K562 (cell line): ENCODE data around the gene MKNK1. TPM values are rescaled to one million over a fixed set of nuclear protein-coding genes. Genes with fewer than 3 reads are reported as not detected.

Experiments used
- ATAC-seq: fragments of 200-7000 bp; cut with Tn5 transposase; 3 replicates; pipeline ENCODE4 v1.9.1; 2020; ENCODE audit warnings: moderate library complexity
- BruUV-seq: library from RNA; stranded (reverse); fragments of 400-500 nt; replicated peaks from 2 replicates; lab custom pipeline; 2021; lab: Mats Ljungman, UMichigan
- CTCF ChIA-PET: fragments of 300-600 bp; formaldehyde crosslinking; extraction: SDS; loops from one replicate; lab custom pipeline; 2021; ENCODE audit warnings: low intra/inter-chr PET ratio; lab: Yijun Ruan, JAX
- POLR2A ChIA-PET: fragments of 300-600, 350-650 bp; sonication (Branson Sonifier 250); formaldehyde crosslinking; extraction: SDS; loops from one replicate; lab custom pipeline; 2021; ENCODE audit warnings: antibody characterized with exemption, inconsistent platforms; lab: Yijun Ruan, JAX
- DNase-seq, 4 experiments: peaks; one replicate each; pipeline versions ENCODE4 v3.0.0 to v3.0.0-alpha.2; 2011 to 2018; ENCODE audit warnings: low spot score in 3 of 4, mixed read lengths in 3 of 4; ENCODE audit errors: extremely low read depth in 1 of 4
- FAIRE-seq: peaks from 2 replicates; lab custom pipeline; 2011; peaks lifted over from hg19 to GRCh38; lab: Jason Lieb, UNC
- H2AFZ ChIP-seq: 2 replicates; pipeline ENCODE4 v1.6.0; 2011; ENCODE audit warnings: low read depth, low read length, control low read depth, inconsistent platforms
- H3K27ac ChIP-seq: fragments of 200-600 bp; 3 replicates; pipeline ENCODE4 v1.8.0; 2011; ENCODE audit warnings: low read depth, mild to moderate bottlenecking, control low read depth, inconsistent platforms, low read length, moderate library complexity, mixed read lengths; ENCODE audit errors: extremely low read depth
- H3K27me3 ChIP-seq, 2 experiments: fragments of 300-600 bp in 1 of 2; 2 replicates in 1 of 2; 3 replicates in 1 of 2; pipeline versions ENCODE4 v1.6.0 to v1.8.0; 2011; ENCODE audit warnings: inconsistent platforms in 2 of 2, low read length in 2 of 2, mild to moderate bottlenecking in 1 of 2, mixed read lengths in 1 of 2, moderate library complexity in 1 of 2; ENCODE audit not compliant: control insufficient read depth in 2 of 2, insufficient read depth in 2 of 2
- H3K36me3 ChIP-seq: fragments of 300-600 bp; 3 replicates; pipeline ENCODE4 v1.8.0; 2011; ENCODE audit warnings: mild to moderate bottlenecking, low read length, inconsistent platforms; ENCODE audit not compliant: control insufficient read depth, insufficient read depth
- H3K4me1 ChIP-seq, 2 experiments: fragments of 200-600 bp in 1 of 2; replicated peaks in 1 of 2; 2 replicates in 1 of 2; 3 replicates in 1 of 2; pipeline versions ENCODE4 v1.5.1 to v1.8.0; 2011; ENCODE audit warnings: inconsistent platforms in 2 of 2, low read length in 2 of 2, mild to moderate bottlenecking in 1 of 2, mixed read lengths in 1 of 2, moderate library complexity in 1 of 2; ENCODE audit not compliant: control insufficient read depth in 2 of 2, insufficient read depth in 2 of 2
- H3K4me2 ChIP-seq: 2 replicates; pipeline ENCODE4 v1.6.1; 2011; ENCODE audit warnings: low read length, control low read depth, inconsistent platforms, mixed read lengths; ENCODE audit not compliant: insufficient read depth
- H3K4me3 ChIP-seq: fragments of 200-600 bp; sonication (generic), shearing (Covaris generic); 2 replicates; pipeline ENCODE4 v1.5.1; 2016; ENCODE audit warnings: control low read depth, inconsistent platforms
- H3K79me2 ChIP-seq: fragments of 200-600 bp; 3 replicates; pipeline ENCODE4 v1.8.0; 2011; ENCODE audit warnings: low read length, inconsistent platforms; ENCODE audit not compliant: control insufficient read depth, insufficient read depth
- H3K9ac ChIP-seq, 2 experiments: 2 replicates each; pipeline versions ENCODE4 v1.6.0 to v1.6.1; 2011; ENCODE audit warnings: low read depth in 2 of 2, low read length in 2 of 2, control low read depth in 1 of 2, inconsistent platforms in 1 of 2, mild to moderate bottlenecking in 1 of 2, mixed read lengths in 1 of 2; ENCODE audit not compliant: insufficient read depth in 1 of 2
- H3K9me1 ChIP-seq: one replicate; pipeline ENCODE4 v1.6.0; 2011; ENCODE audit warnings: inconsistent platforms, mild to moderate bottlenecking, low read length, moderate library complexity; ENCODE audit not compliant: control insufficient read depth, insufficient read depth
- H3K9me3 ChIP-seq: replicated peaks from 2 replicates; pipeline ENCODE4 v1.5.1; 2011; ENCODE audit warnings: low read depth, low read length, inconsistent platforms; ENCODE audit not compliant: control insufficient read depth, insufficient read depth
- H4K20me1 ChIP-seq: replicated peaks from 2 replicates; pipeline ENCODE4 v1.6.1; 2011; ENCODE audit warnings: low read length, inconsistent platforms, mixed read lengths; ENCODE audit not compliant: control insufficient read depth, insufficient read depth
- CHD1 ChIP-seq: fragments of 200-600 bp; sonication (generic); IDR thresholded peaks from one replicate; pipeline ENCODE4 v1.6.1; 2012; ENCODE audit warnings: mild to moderate bottlenecking, moderate library complexity, low read length, inconsistent platforms
- CREB3L1 ChIP-seq: fragments of 450-650 bp; IDR thresholded peaks from 2 replicates; pipeline ENCODE4 v1.6.1; 2014; ENCODE audit warnings: low read depth, mild to moderate bottlenecking, moderate library complexity, borderline replicate concordance
- HNRNPL ChIP-seq: fragments of 200-400 bp; formaldehyde crosslinking; IDR thresholded peaks from 2 replicates; pipeline ENCODE4 v1.6.1; 2017; ENCODE audit warnings: low read depth, mild to moderate bottlenecking, low read length
- SIN3B ChIP-seq: fragments of 450-650 bp; IDR thresholded peaks from 2 replicates; pipeline ENCODE4 v1.6.1; 2017; ENCODE audit warnings: low read depth, mild to moderate bottlenecking, moderate library complexity
- ZNF444 ChIP-seq: fragments of 250-450 bp; sonication (Bioruptor Pico); IDR thresholded peaks from 2 replicates; pipeline ENCODE4 v1.4.0; 2020; ENCODE audit warnings: mild to moderate bottlenecking, moderate library complexity
- WGBS: fragments of 100-300 bp; shearing (Covaris generic); methylation state at CpG from one replicate; pipeline ENCODE4 v1.1.6; 2016; ENCODE audit warnings: low coverage, mixed read lengths; ENCODE audit not compliant: insufficient coverage; ENCODE audit errors: missing lambda C conversion rate; 5-methylcytosine and 5-hydroxymethylcytosine counted together
- in situ Hi-C: fragments of 300-500 bp; cut with MboI; formaldehyde crosslinking; loops from 4 replicates; pipeline ENCODE4 v1.15.0; 2018; ENCODE audit warnings: inconsistent platforms, mixed read lengths
- intact Hi-C: fragments of 100-400 bp; cut with micrococcal nuclease; formaldehyde crosslinking; loops from 2 replicates; pipeline ENCODE4 v1.14.2; 2022
- polyA plus RNA-seq, 8 experiments: library from polyadenylated mRNA; depleted of rRNA in 4 of 8; stranded (reverse) in 5 of 8; unstranded in 3 of 8; fragments of >200 nt; fragmentation: Nextera tagmentation in 2 of 8; fragmentation: Illumina TruSeq in 1 of 8; extraction: Ambion mirVana in 2 of 8; extraction: Trizol in 1 of 8; gene quantifications; 2 replicates each; pipeline versions ENCODE4 v1.2.1 to v1.2.3, GENCODE V29; 2011 to 2014; ENCODE audit warnings: inconsistent platforms in 1 of 8, missing spikeins in 1 of 8
- total RNA-seq, 7 experiments: library from RNA; depleted of rRNA in 6 of 7; stranded (reverse); fragments of >200 nt in 6 of 7; fragmentation: Illumina TruSeq in 2 of 7; extraction: Trizol in 2 of 7; gene quantifications; 2 replicates each; pipeline versions ENCODE4 v1.2.1 to v1.2.3, GENCODE V29; 2011 to 2021; ENCODE audit warnings: low replicate concordance in 1 of 7
- TF ChIP-seq, protein P1 (sequence below): fragments of 250-450 bp; sonication (Bioruptor Pico); IDR thresholded peaks from 2 replicates; pipeline ENCODE4 v1.6.1; 2021; ENCODE audit warnings: mild to moderate bottlenecking
- TF ChIP-seq, protein P2 (sequence below), 2 experiments: fragments of 450-650 bp; formaldehyde crosslinking in 1 of 2; IDR thresholded peaks; 2 replicates each; pipeline versions ENCODE4 v1.4.0 to v1.6.1; 2014 to 2020; ENCODE audit warnings: mild to moderate bottlenecking in 2 of 2, borderline replicate concordance in 1 of 2, low read depth in 1 of 2

The MKNK1 gene
- total and polyA plus RNA-seq, 9 of the 15 experiments (the other 6 are each of a cell fraction or from before 2014, with no cell fraction given), result 27.7 to 51.3 (median 43.7) TPM

- no TSS peak for BruUV-seq
- Histone ChIP-seq H3K79me2 (peaks cover 4% of the 10 kb centered on the region; the same call in 2 of the 3 replicates), H3K9me1 (peaks cover 3% of the 10 kb centered on the region), H3K9me3 (no peaks in the 10 kb centered on the region), H2AFZ (peak within 1 kb of the TSS; percentile 99), H3K4me3 (peak within 1 kb of the TSS; percentile 72), H3K27ac (peak within 1 kb of the TSS; percentile 63), H3K36me3 (no peaks in the 10 kb centered on the region), H3K4me2 (peak within 1 kb of the TSS; percentile 90), H3K9ac (peak within 1 kb of the TSS; percentile 74 to 97), H4K20me1 (peaks cover 3% of the 10 kb centered on the region), H3K27me3 (no peaks in the 10 kb centered on the region), H3K4me1 (peaks cover 20 to 44% of the 10 kb centered on the region in 2 experiments)
- in situ Hi-C loops, result loop anchor here (5.0 kb wide), 1 partner anchor 106 kb away; no protein-coding TSS in a partner anchor
- intact Hi-C loops, result no loop called here
- ChIA-PET CTCF (no interaction called here), POLR2A (interaction anchor here (0.6 to 3.0 kb wide), 13 partner anchors 8 to 229 kb away, joined by 3 to 38 read pairs (median 4); partner anchors contain the start of gene MKNK1)
- FAIRE-seq (peak; percentile 19), DNase-seq (peak; percentile 77 to 89 (median 87)), ATAC-seq (peak; percentile 86)
- WGBS, result 1% methylated on average over 33 of the region's 62 CpGs
- 0 out of 2 replicates have a peak, but pooled peaks have one; percentile 39 for TF ChIP-seq SIN3B
- TF ChIP-seq, protein P1, sequence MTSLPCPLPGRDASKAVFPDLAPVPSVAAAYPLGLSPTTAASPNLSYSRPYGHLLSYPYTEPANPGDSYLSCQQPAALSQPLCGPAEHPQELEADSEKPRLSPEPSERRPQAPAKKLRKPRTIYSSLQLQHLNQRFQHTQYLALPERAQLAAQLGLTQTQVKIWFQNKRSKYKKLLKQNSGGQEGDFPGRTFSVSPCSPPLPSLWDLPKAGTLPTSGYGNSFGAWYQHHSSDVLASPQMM (CRISPR knock-in tag), result no peak
- TF ChIP-seq, protein P2, sequence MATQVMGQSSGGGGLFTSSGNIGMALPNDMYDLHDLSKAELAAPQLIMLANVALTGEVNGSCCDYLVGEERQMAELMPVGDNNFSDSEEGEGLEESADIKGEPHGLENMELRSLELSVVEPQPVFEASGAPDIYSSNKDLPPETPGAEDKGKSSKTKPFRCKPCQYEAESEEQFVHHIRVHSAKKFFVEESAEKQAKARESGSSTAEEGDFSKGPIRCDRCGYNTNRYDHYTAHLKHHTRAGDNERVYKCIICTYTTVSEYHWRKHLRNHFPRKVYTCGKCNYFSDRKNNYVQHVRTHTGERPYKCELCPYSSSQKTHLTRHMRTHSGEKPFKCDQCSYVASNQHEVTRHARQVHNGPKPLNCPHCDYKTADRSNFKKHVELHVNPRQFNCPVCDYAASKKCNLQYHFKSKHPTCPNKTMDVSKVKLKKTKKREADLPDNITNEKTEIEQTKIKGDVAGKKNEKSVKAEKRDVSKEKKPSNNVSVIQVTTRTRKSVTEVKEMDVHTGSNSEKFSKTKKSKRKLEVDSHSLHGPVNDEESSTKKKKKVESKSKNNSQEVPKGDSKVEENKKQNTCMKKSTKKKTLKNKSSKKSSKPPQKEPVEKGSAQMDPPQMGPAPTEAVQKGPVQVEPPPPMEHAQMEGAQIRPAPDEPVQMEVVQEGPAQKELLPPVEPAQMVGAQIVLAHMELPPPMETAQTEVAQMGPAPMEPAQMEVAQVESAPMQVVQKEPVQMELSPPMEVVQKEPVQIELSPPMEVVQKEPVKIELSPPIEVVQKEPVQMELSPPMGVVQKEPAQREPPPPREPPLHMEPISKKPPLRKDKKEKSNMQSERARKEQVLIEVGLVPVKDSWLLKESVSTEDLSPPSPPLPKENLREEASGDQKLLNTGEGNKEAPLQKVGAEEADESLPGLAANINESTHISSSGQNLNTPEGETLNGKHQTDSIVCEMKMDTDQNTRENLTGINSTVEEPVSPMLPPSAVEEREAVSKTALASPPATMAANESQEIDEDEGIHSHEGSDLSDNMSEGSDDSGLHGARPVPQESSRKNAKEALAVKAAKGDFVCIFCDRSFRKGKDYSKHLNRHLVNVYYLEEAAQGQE (IDR thresholded peaks at IDR 0.05; ENCODE audit: borderline replicate concordance), result no peak
- TF ChIP-seq, protein P2 (CRISPR knock-in tag; IDR thresholded peaks at IDR 0.05; ENCODE audit: low read depth), result peak; percentile 40; the same call in 1 of the 2 replicates
- TF ChIP-seq CREB3L1, result peak; percentile 74
- TF ChIP-seq ZNF444 (CRISPR knock-in tag), result no peak
- peak; percentile 78 for TF ChIP-seq HNRNPL
- no peak for TF ChIP-seq CHD1
Observed at GRCh38 chr1:46616277-46617107, 12.4 kb upstream of the MKNK1 start, which contains the start of gene MOB3C. MOB3C (minus strand) TSS chr1:46616811; CDS start chr1:46613321, 3,490 bp downstream.
